ENCODE data around the gene SMIM27. TPM values are rescaled to one million over a fixed set of nuclear protein-coding genes. Genes with fewer than 3 reads are reported as not detected.

The SMIM27 gene
- total RNA-seq, 1 experiment from 2014 or later: 15.7 TPM

DNA sequence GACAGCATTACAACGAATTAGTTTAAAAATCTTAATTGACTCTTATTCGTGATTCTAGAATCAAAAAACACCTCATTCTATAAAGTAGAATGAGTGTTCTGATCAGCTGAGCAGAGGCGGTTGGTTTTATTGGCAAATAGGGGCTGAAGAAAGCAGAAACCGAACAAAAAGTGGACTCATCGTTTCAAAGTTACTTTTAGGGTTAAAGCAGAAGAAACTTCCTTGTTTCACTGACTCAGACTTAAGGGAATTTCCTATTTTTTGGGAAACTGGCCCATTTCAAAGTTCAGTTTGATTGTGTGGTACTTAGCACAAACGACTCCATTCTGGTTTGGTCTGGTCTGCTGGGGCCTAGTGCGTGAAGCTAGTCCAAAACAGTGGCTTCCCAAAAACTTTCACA is 21.7 kb downstream of the SMIM27 start:
- Histone ChIP-seq H3K23me2 (ENCODE audit: insufficient read length, low read depth, low read length, poor library complexity, severe bottlenecking) (peaks cover 5% of the 10 kb centered on the region), H3K4me2 (ENCODE audit: insufficient read depth, insufficient read length, low read length) (no peak overlapping the region), H3K14ac (ENCODE audit: insufficient read depth, low read length) (no peak overlapping the region), H3K23ac (ENCODE audit: insufficient read length, low read depth, low read length) (no peak overlapping the region), H3K9ac (ENCODE audit: extremely low read depth, insufficient read length, low read length) (no peak overlapping the region), H2BK5ac (ENCODE audit: insufficient read length, low read length) (no peak overlapping the region), H3K18ac (ENCODE audit: insufficient read length, low read depth, low read length) (no peak overlapping the region), H4K8ac (replicated peaks; ENCODE audit: insufficient read length, low read depth, low read length) (no peak overlapping the region), H2AFZ (ENCODE audit: low read length) (no peak overlapping the region), H2BK20ac (ENCODE audit: low read depth, low read length, poor library complexity, severe bottlenecking) (no peak overlapping the region), H4K20me1 (ENCODE audit: control insufficient read depth, insufficient read depth, insufficient read length) (no peaks in the 10 kb centered on the region), H3K27me3 (ENCODE audit: insufficient read depth, low read length) (no peaks in the 10 kb centered on the region), H2BK15ac (ENCODE audit: low read depth, low read length) (no peak overlapping the region), H2AK5ac (ENCODE audit: insufficient read length, low read length) (no peak overlapping the region), H4K5ac (ENCODE audit: insufficient read length, low read depth, low read length) (no peak overlapping the region), H3T11ph (ENCODE audit: low read length) (no peak overlapping the region), H3K56ac (ENCODE audit: insufficient read length, low read depth, low read length) (no peak overlapping the region), H3K79me1 (ENCODE audit: insufficient read depth, low read depth, low read length, poor library complexity, severe bottlenecking) (peaks cover 3% of the 10 kb centered on the region), H4K91ac (ENCODE audit: insufficient read length, low read depth, low read length) (no peak overlapping the region), H3K9me3 (ENCODE audit: control insufficient read depth, low read depth, low read length) (no peaks in the 10 kb centered on the region), H2BK12ac (ENCODE audit: insufficient read length, low read depth, low read length) (no peak overlapping the region), H3K79me2 (ENCODE audit: insufficient read depth, low read length) (peaks cover 9% of the 10 kb centered on the region; the same call in 1 of the 2 replicates), H3K4ac (ENCODE audit: low read depth, low read length) (no peak overlapping the region), H3K27ac (ENCODE audit: insufficient read length, low read depth, low read length) (no peak overlapping the region), H3K4me1 (ENCODE audit: insufficient read depth, low read length) (no peaks in the 10 kb centered on the region), H2BK120ac (ENCODE audit: low read depth, low read length, poor library complexity, severe bottlenecking) (no peak overlapping the region)
- Mint-ChIP-seq H3K4me1 (peaks cover 9 to 15% of the 10 kb centered on the region in 2 experiments), H3K36me3 (ENCODE audit: insufficient read depth in 1 of 3, low read depth in 3 of 3) (peaks cover 5 to 6% (median 6%) of the 10 kb centered on the region in 3 experiments; a peak in 6 of 7 replicates), H3K4me3 (peak overlapping the region; percentile 99 to 100), H3K27ac (peak overlapping the region in 1 of 3 experiments; percentile 98; a peak in 2 of 7 replicates), H3K9me3 (no peaks in the 10 kb centered on the region), H3K27me3 (ENCODE audit: low read depth) (peaks cover 1% of the 10 kb centered on the region; the same call in 1 of the 2 replicates)
- WGBS (ENCODE audit: extremely low coverage, insufficient read length, low lambda C conversion rate): no CpG with 5 or more reads among the region's 7 CpGs
- no peak for DNase-seq
- TF ChIP-seq, protein P1, sequence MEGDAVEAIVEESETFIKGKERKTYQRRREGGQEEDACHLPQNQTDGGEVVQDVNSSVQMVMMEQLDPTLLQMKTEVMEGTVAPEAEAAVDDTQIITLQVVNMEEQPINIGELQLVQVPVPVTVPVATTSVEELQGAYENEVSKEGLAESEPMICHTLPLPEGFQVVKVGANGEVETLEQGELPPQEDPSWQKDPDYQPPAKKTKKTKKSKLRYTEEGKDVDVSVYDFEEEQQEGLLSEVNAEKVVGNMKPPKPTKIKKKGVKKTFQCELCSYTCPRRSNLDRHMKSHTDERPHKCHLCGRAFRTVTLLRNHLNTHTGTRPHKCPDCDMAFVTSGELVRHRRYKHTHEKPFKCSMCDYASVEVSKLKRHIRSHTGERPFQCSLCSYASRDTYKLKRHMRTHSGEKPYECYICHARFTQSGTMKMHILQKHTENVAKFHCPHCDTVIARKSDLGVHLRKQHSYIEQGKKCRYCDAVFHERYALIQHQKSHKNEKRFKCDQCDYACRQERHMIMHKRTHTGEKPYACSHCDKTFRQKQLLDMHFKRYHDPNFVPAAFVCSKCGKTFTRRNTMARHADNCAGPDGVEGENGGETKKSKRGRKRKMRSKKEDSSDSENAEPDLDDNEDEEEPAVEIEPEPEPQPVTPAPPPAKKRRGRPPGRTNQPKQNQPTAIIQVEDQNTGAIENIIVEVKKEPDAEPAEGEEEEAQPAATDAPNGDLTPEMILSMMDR (conservative IDR thresholded peaks at IDR 0.05): no peak
